Gastrocnemius medialis (tissue), 4 donors: ENCODE results near the gene P2RX4.

Experiments
- POLR2A ChIP-seq, 2 donors: fragments of 450-650 bp; IDR thresholded peaks; one replicate each; pipeline ENCODE4 v1.6.1; 2017; ENCODE audit warnings: antibody characterized with exemption in 2 of 2, mild to moderate bottlenecking in 2 of 2, moderate library complexity in 2 of 2
- TF ChIP-seq, protein P1 (sequence below), 5 experiments: fragments of 450-650 bp in 3 of 5; fragments of 200-600 bp in 2 of 5; sonication (generic) in 2 of 5; IDR thresholded peaks in 4 of 5; conservative IDR thresholded peaks in 1 of 5; 1 replicate in 4 of 5; 2 replicates in 1 of 5; pipeline ENCODE4 v1.5.1; 2016 to 2019; ENCODE audit warnings: antibody characterized with exemption in 5 of 5, mild to moderate bottlenecking in 3 of 5, moderate library complexity in 3 of 5

DNA sequence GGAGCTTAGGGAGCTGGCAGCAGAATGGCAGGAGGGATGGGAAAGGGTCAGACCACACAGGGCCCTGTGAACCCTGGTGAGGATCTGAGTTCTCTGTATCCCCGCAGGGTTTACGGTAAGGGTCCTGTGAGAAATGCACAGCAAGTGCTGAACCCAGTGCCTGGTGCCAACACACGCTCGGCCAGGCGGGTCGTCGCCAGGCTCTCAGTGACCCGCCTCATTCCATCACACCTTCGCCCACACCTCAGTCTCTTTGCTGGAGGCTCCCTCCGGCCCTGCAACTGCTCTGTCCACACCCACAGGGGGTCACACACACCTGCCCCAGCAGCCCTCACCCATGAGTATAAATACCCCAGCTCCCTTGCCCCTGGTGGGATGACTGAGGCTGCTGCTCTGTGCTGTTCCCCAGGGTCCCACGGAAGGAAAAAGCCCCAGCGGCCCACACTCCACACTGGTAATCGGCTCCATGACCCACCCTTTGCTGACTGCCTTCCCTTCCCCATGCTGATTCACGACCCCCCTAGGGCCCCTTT lies 63.5 kb downstream of the P2RX4 start:
- TF ChIP-seq, protein P1, sequence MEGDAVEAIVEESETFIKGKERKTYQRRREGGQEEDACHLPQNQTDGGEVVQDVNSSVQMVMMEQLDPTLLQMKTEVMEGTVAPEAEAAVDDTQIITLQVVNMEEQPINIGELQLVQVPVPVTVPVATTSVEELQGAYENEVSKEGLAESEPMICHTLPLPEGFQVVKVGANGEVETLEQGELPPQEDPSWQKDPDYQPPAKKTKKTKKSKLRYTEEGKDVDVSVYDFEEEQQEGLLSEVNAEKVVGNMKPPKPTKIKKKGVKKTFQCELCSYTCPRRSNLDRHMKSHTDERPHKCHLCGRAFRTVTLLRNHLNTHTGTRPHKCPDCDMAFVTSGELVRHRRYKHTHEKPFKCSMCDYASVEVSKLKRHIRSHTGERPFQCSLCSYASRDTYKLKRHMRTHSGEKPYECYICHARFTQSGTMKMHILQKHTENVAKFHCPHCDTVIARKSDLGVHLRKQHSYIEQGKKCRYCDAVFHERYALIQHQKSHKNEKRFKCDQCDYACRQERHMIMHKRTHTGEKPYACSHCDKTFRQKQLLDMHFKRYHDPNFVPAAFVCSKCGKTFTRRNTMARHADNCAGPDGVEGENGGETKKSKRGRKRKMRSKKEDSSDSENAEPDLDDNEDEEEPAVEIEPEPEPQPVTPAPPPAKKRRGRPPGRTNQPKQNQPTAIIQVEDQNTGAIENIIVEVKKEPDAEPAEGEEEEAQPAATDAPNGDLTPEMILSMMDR (IDR thresholded peaks at IDR 0.05 in 4 of 5, conservative IDR thresholded peaks at IDR 0.05 in 1 of 5): no peak
- no peak for TF ChIP-seq POLR2A (IDR thresholded peaks at IDR 0.05)
